Kidney epithelial cell (primary cell): ENCODE measurements around the gene SLC39A11. TPM values are rescaled to one million over a fixed set of nuclear protein-coding genes. Genes with fewer than 3 reads are reported as not detected.

Experiments used
- DNase-seq: peaks from one replicate; pipeline ENCODE4 v3.0.0-alpha.2; 2010; ENCODE audit warnings: low read depth
- H3K27me3 ChIP-seq: 2 replicates; pipeline ENCODE4 v1.6.0; 2011; ENCODE audit warnings: low read length; ENCODE audit not compliant: control insufficient read depth, insufficient read depth
- H3K36me3 ChIP-seq: 2 replicates; pipeline ENCODE4 v1.5.1; 2011; ENCODE audit warnings: low read length; ENCODE audit not compliant: control insufficient read depth, insufficient read depth
- H3K4me3 ChIP-seq: 2 replicates; pipeline ENCODE4 v1.5.1; 2011; ENCODE audit warnings: low read depth, mild to moderate bottlenecking, control low read depth, low read length
- CTCF ChIP-seq: IDR thresholded peaks from 2 replicates; pipeline ENCODE4 v1.5.1; 2011; ENCODE audit warnings: mild to moderate bottlenecking, moderate library complexity, low read length, control low read depth, inconsistent platforms; ENCODE audit not compliant: insufficient read depth, poor library complexity, severe bottlenecking
- total RNA-seq: library from RNA; depleted of rRNA; stranded (reverse); fragments of >200 nt; gene quantifications from 2 replicates; pipeline ENCODE4 v1.2.3, GENCODE V29; 2015

Gene SLC39A11
- total RNA-seq, 1 donor from 2014 or later, result 13.0 TPM

DNA sequence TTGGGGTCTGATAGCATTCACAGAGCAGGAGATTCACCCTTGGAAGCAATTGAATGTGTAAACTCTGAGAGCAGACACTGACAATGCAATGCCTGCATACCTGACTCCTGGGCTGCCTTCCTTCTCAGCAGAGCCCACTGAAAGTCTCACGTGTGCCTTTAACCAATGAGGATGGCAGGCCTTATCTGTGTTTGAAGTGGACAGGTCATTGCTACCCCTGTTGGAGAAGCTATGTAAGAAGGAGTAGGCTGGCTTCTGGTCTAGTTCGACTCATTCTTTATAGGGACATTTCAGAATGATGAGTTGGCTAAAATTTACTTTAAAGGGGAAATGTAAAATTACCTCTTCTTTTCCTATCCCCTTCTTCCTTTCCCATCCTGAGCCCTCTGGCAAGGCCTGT lies 446.3 kb downstream of the SLC39A11 start:
- Histone ChIP-seq H3K4me3 (no peak overlapping the region), H3K27me3 (no peaks in the 10 kb centered on the region), H3K36me3 (no peaks in the 10 kb centered on the region)
- DNase-seq, result no peak
- TF ChIP-seq CTCF, result no peak

- no peak for TF ChIP-seq CTCF
- Histone ChIP-seq H3K4me3 (no peak overlapping the region), H3K36me3 (no peaks in the 10 kb centered on the region), H3K27me3 (no peaks in the 10 kb centered on the region)
- DNase-seq, result no peak
These were observed 448.0 kb downstream of the SLC39A11 start for GRCh38 chr17:72644492-72644891.

GRCh38 chr17:72643575-72644216 lies 448.8 kb downstream of the SLC39A11 start:
- H3K4me3 ChIP-seq, result no peak overlapping the region
- no peak for TF ChIP-seq CTCF
- no peaks in the 10 kb centered on the region for H3K36me3 ChIP-seq
- no peaks in the 10 kb centered on the region for H3K27me3 ChIP-seq
- no peak for DNase-seq

GRCh38 chr17:72642720-72643119 lies 449.8 kb downstream of the SLC39A11 start:
- no peak for TF ChIP-seq CTCF
- H3K27me3 ChIP-seq, result no peaks in the 10 kb centered on the region
- H3K36me3 ChIP-seq, result no peaks in the 10 kb centered on the region
- no peak overlapping the region for H3K4me3 ChIP-seq
- DNase-seq, result no peak

DNA sequence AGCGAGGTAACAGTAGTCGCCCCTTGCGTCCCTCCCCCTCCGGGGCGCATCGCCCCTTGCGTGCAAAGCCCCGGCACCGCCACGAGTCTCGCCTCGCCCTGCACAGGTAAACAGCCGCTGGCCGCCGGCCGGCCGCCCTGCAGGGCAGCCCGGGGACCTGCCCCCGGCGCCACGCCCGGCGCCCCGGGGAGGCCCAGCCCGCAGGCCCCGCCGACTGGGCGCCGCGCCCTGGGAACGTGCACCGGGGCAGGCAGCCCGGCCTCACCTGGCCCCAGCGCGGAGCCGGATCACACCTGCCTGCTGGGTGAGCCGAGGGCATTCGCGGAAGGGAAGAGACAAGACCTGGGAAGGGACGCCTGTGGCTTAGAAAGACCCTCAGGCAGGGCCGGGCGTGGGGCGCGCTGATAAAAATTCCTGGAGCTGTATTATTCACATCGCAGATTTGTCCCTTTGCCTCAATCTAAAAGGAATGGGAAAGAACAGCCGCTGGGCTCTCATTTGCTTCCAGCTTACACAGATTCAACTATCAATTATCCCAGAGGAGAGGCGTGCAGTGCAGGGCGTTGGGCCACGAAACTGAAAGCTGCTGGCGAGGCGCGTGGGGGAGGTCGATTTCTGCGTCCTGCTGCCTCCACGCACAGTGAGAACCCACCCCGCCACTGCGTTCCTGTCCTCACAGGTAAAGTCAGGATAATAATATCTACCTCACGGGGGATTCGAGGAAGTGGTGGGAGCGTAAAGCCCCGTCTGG lies 451.9 kb downstream of the SLC39A11 start:
- H3K27me3 ChIP-seq, result no peaks in the 10 kb centered on the region
- no peak overlapping the region for H3K4me3 ChIP-seq
- no peak for DNase-seq
- no peak for TF ChIP-seq CTCF
- H3K36me3 ChIP-seq, result no peaks in the 10 kb centered on the region
